Measurements from ENCODE around the gene ACOT7.

DNA sequence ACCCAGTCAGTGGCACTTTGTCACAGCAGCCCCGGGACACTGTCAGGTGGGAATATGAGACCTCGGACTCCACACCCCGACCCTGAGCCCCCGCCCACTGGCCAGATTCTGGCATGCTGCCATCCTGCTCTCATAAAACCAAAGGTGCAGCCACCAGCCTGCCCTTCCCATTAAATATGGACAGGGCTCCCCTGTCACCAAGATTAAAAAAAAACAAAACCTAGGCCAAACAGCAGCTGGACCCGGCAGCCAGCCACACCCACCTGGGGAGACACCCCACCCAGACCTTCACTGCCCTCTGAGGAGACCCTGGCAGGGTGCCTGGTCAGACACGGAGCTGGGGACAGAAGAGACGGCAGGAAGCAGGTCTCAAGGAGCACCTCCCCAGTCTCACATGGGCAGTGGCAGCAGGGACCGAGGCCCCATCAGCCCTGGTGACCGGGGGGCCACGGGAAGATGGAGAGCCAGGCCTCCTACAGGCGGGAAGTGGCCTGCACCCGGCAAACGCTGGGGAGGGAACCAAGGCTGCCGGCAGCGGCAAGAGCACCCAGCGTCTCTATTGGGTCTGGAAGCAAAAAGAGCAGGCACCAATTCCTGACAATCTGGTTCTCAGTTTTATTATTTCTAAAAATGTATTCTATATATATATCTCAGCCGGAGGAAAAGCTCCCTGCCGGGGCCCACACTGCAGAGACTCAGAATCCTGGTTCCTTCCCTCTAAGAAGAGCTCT is 61.9 kb downstream of the ACOT7 start:
- TF ChIP-seq, protein P1, sequence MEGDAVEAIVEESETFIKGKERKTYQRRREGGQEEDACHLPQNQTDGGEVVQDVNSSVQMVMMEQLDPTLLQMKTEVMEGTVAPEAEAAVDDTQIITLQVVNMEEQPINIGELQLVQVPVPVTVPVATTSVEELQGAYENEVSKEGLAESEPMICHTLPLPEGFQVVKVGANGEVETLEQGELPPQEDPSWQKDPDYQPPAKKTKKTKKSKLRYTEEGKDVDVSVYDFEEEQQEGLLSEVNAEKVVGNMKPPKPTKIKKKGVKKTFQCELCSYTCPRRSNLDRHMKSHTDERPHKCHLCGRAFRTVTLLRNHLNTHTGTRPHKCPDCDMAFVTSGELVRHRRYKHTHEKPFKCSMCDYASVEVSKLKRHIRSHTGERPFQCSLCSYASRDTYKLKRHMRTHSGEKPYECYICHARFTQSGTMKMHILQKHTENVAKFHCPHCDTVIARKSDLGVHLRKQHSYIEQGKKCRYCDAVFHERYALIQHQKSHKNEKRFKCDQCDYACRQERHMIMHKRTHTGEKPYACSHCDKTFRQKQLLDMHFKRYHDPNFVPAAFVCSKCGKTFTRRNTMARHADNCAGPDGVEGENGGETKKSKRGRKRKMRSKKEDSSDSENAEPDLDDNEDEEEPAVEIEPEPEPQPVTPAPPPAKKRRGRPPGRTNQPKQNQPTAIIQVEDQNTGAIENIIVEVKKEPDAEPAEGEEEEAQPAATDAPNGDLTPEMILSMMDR (IDR thresholded peaks at IDR 0.05; ENCODE audit: poor library complexity), result no peak
- no peak for TF ChIP-seq EZH2phosphoT487 (IDR thresholded peaks at IDR 0.05; ENCODE audit: low read depth, severe bottlenecking, unreplicated experiment)
